ENCODE measurements around the gene TIMM9. TPM values are rescaled to one million over a fixed set of nuclear protein-coding genes. Genes with fewer than 3 reads are reported as not detected.

TIMM9 gene
- polyA plus RNA-seq, 1 donor (not counting 4 experiments of a cell fraction or from before 2014, with no cell fraction given): 29.6 TPM

- FAIRE-seq (no peak), DNase-seq (ENCODE audit: low read depth, low spot score) (no peak)
- Histone ChIP-seq H3K9me3 (ENCODE audit: control insufficient read depth, low read depth, low read length) (no peaks in the 10 kb centered on the region), H3K9ac (ENCODE audit: control insufficient read depth, extremely low read depth, insufficient read depth, low read length) (no peak overlapping the region), H2AFZ (ENCODE audit: control insufficient read depth, low read length) (no peak overlapping the region), H3K4me1 (ENCODE audit: control insufficient read depth, extremely low read depth, insufficient read depth, low read length) (peaks cover 14% of the 10 kb centered on the region), H4K20me1 (ENCODE audit: control insufficient read depth, extremely low read depth, insufficient read depth, low read length) (no peaks in the 10 kb centered on the region), H3K27me3 (ENCODE audit: control insufficient read depth, extremely low read depth, insufficient read depth, low read length) (no peaks in the 10 kb centered on the region), H3K4me3 (ENCODE audit: control insufficient read depth in 2 of 3, extremely low read depth in 1 of 3, insufficient read depth in 2 of 3, low read depth in 1 of 3, low read length in 3 of 3) (no peak overlapping the region), H3K9me1 (ENCODE audit: control insufficient read depth, extremely low read depth, insufficient read depth, low read length) (no peaks in the 10 kb centered on the region), H3K36me3 (ENCODE audit: control insufficient read depth in 2 of 2, extremely low read depth in 1 of 2, insufficient read depth in 2 of 2, low read length in 2 of 2) (peaks cover 0 to 3% of the 10 kb centered on the region in 2 experiments), H3K79me2 (ENCODE audit: control insufficient read depth, insufficient read depth, low read length) (no peaks in the 10 kb centered on the region), H3K4me2 (ENCODE audit: control insufficient read depth, extremely low read depth, insufficient read depth, low read depth, low read length) (no peak overlapping the region), H3K27ac (ENCODE audit: control insufficient read depth, insufficient read depth, low read length) (no peak overlapping the region)
- TF ChIP-seq EZH2 (IDR thresholded peaks at IDR 0.05; ENCODE audit: low read length) (no peak), CTCF (optimal IDR thresholded peaks at IDR 0.05 in 1 of 3, IDR thresholded peaks at IDR 0.05 in 1 of 3, conservative IDR thresholded peaks at IDR 0.05 in 1 of 3; ENCODE audit: extremely low read depth in 1 of 3, insufficient read depth in 2 of 3, low read length in 3 of 3) (no peak)
- dilution Hi-C loops (cut with MboI; ENCODE audit: extremely low pct_ligation_motif_present, low sequenced_read_pairs): no loop called here
Measured at GRCh38 chr14:58460772-58461171, 33.4 kb upstream of the TIMM9 start.

DNA sequence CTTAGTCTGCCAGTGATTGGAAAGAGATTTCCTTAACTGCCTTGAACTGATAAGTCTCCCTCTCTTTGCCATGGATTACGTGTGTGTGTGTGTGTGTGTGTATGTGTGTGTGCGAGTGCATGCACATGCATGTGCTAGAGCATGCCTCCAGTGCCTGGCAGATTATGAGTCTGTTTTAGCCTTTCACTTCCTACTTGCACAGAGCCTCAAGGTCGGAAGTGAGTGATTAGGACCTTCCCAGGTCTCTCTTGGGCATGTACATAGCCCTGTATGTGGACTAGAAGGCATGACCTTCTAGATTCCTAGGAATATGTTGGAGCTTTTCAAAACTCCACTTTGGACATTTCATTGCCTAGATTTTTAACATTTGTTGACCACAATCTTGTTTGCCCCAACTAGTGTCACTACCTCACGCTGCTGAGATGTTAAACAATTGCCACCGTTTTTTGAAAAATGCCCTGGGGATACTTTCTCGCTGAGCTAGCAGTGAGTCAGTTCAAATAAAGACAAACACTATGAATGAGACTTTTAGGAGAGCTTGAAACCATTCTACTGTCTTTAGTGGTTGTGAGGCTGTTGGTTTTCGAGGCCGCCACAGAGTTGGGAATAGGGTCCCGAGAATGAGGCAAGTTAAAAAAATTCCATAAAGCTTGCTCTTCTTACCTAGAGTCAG lies 28.4 kb upstream of the TIMM9 start:
- H3K4me3 ChIP-seq (ENCODE audit: control insufficient read depth in 2 of 3, extremely low read depth in 1 of 3, insufficient read depth in 2 of 3, low read depth in 1 of 3, low read length in 3 of 3): peak overlapping the region in 1 of 3 experiments; percentile 43

More for the DNA sequence above, 28.4 kb upstream of the TIMM9 start:
- H3K4me1 ChIP-seq (ENCODE audit: control insufficient read depth, extremely low read depth, insufficient read depth, low read length): peaks cover 12% of the 10 kb centered on the region
- peak; percentile 26 for DNase-seq (ENCODE audit: low read depth, low spot score)
- H2AFZ ChIP-seq (ENCODE audit: control insufficient read depth, low read length): peak overlapping the region; percentile 64
- H3K9me1 ChIP-seq (ENCODE audit: control insufficient read depth, extremely low read depth, insufficient read depth, low read length): no peaks in the 10 kb centered on the region
- FAIRE-seq: peak; percentile 87
- dilution Hi-C loops (cut with MboI; ENCODE audit: extremely low pct_ligation_motif_present, low sequenced_read_pairs): no loop called here
- H3K79me2 ChIP-seq (ENCODE audit: control insufficient read depth, insufficient read depth, low read length): no peaks in the 10 kb centered on the region
- H3K9ac ChIP-seq (ENCODE audit: control insufficient read depth, extremely low read depth, insufficient read depth, low read length): peak overlapping the region; percentile 35
- H3K36me3 ChIP-seq (ENCODE audit: control insufficient read depth in 2 of 2, extremely low read depth in 1 of 2, insufficient read depth in 2 of 2, low read length in 2 of 2): no peaks in the 10 kb centered on the region
- no peak for TF ChIP-seq EZH2 (IDR thresholded peaks at IDR 0.05; ENCODE audit: low read length)
- no peak for TF ChIP-seq CTCF (optimal IDR thresholded peaks at IDR 0.05 in 1 of 3, IDR thresholded peaks at IDR 0.05 in 1 of 3, conservative IDR thresholded peaks at IDR 0.05 in 1 of 3; ENCODE audit: extremely low read depth in 1 of 3, insufficient read depth in 2 of 3, low read length in 3 of 3)
- no peaks in the 10 kb centered on the region for H3K27me3 ChIP-seq (ENCODE audit: control insufficient read depth, extremely low read depth, insufficient read depth, low read length)
- H3K4me2 ChIP-seq (ENCODE audit: control insufficient read depth, extremely low read depth, insufficient read depth, low read depth, low read length): peak overlapping the region; percentile 75
- H3K27ac ChIP-seq (ENCODE audit: control insufficient read depth, insufficient read depth, low read length): peak overlapping the region; percentile 44
- H3K9me3 ChIP-seq (ENCODE audit: control insufficient read depth, low read depth, low read length): no peaks in the 10 kb centered on the region
- no peaks in the 10 kb centered on the region for H4K20me1 ChIP-seq (ENCODE audit: control insufficient read depth, extremely low read depth, insufficient read depth, low read length)
